K562 (cell line): ENCODE data around the gene PPIC. TPM values are rescaled to one million over a fixed set of nuclear protein-coding genes. Genes with fewer than 3 reads are reported as not detected.

ENCODE experiments used
- ATAC-seq: fragments of 200-7000 bp; cut with Tn5 transposase; 3 replicates; pipeline ENCODE4 v1.9.1; 2020; ENCODE audit warnings: moderate library complexity
- BruUV-seq: library from RNA; stranded (reverse); fragments of 400-500 nt; replicated peaks from 2 replicates; lab custom pipeline; 2021; lab: Mats Ljungman, UMichigan
- CTCF ChIA-PET: fragments of 300-600 bp; formaldehyde crosslinking; extraction: SDS; loops from one replicate; lab custom pipeline; 2021; ENCODE audit warnings: low intra/inter-chr PET ratio; lab: Yijun Ruan, JAX
- POLR2A ChIA-PET: fragments of 300-600, 350-650 bp; sonication (Branson Sonifier 250); formaldehyde crosslinking; extraction: SDS; loops from one replicate; lab custom pipeline; 2021; ENCODE audit warnings: antibody characterized with exemption, inconsistent platforms; lab: Yijun Ruan, JAX
- DNase-seq, 4 experiments: peaks; one replicate each; pipeline versions ENCODE4 v3.0.0 to v3.0.0-alpha.2; 2011 to 2018; ENCODE audit warnings: low spot score in 3 of 4, mixed read lengths in 3 of 4; ENCODE audit errors: extremely low read depth in 1 of 4
- FAIRE-seq: peaks from 2 replicates; lab custom pipeline; 2011; peaks lifted over from hg19 to GRCh38; lab: Jason Lieb, UNC
- H2AFZ ChIP-seq: 2 replicates; pipeline ENCODE4 v1.6.0; 2011; ENCODE audit warnings: low read depth, low read length, control low read depth, inconsistent platforms
- H3K27ac ChIP-seq: fragments of 200-600 bp; 3 replicates; pipeline ENCODE4 v1.8.0; 2011; ENCODE audit warnings: low read depth, mild to moderate bottlenecking, control low read depth, inconsistent platforms, low read length, moderate library complexity, mixed read lengths; ENCODE audit errors: extremely low read depth
- H3K27me3 ChIP-seq, 2 experiments: fragments of 300-600 bp in 1 of 2; 2 replicates in 1 of 2; 3 replicates in 1 of 2; pipeline versions ENCODE4 v1.6.0 to v1.8.0; 2011; ENCODE audit warnings: inconsistent platforms in 2 of 2, low read length in 2 of 2, mild to moderate bottlenecking in 1 of 2, mixed read lengths in 1 of 2, moderate library complexity in 1 of 2; ENCODE audit not compliant: control insufficient read depth in 2 of 2, insufficient read depth in 2 of 2
- H3K36me3 ChIP-seq: fragments of 300-600 bp; 3 replicates; pipeline ENCODE4 v1.8.0; 2011; ENCODE audit warnings: mild to moderate bottlenecking, low read length, inconsistent platforms; ENCODE audit not compliant: control insufficient read depth, insufficient read depth
- H3K4me1 ChIP-seq, 2 experiments: fragments of 200-600 bp in 1 of 2; replicated peaks in 1 of 2; 2 replicates in 1 of 2; 3 replicates in 1 of 2; pipeline versions ENCODE4 v1.5.1 to v1.8.0; 2011; ENCODE audit warnings: inconsistent platforms in 2 of 2, low read length in 2 of 2, mild to moderate bottlenecking in 1 of 2, mixed read lengths in 1 of 2, moderate library complexity in 1 of 2; ENCODE audit not compliant: control insufficient read depth in 2 of 2, insufficient read depth in 2 of 2
- H3K4me2 ChIP-seq: 2 replicates; pipeline ENCODE4 v1.6.1; 2011; ENCODE audit warnings: low read length, control low read depth, inconsistent platforms, mixed read lengths; ENCODE audit not compliant: insufficient read depth
- H3K4me3 ChIP-seq: fragments of 200-600 bp; sonication (generic), shearing (Covaris generic); 2 replicates; pipeline ENCODE4 v1.5.1; 2016; ENCODE audit warnings: control low read depth, inconsistent platforms
- H3K79me2 ChIP-seq: fragments of 200-600 bp; 3 replicates; pipeline ENCODE4 v1.8.0; 2011; ENCODE audit warnings: low read length, inconsistent platforms; ENCODE audit not compliant: control insufficient read depth, insufficient read depth
- H3K9ac ChIP-seq, 2 experiments: 2 replicates each; pipeline versions ENCODE4 v1.6.0 to v1.6.1; 2011; ENCODE audit warnings: low read depth in 2 of 2, low read length in 2 of 2, control low read depth in 1 of 2, inconsistent platforms in 1 of 2, mild to moderate bottlenecking in 1 of 2, mixed read lengths in 1 of 2; ENCODE audit not compliant: insufficient read depth in 1 of 2
- H3K9me1 ChIP-seq: one replicate; pipeline ENCODE4 v1.6.0; 2011; ENCODE audit warnings: inconsistent platforms, mild to moderate bottlenecking, low read length, moderate library complexity; ENCODE audit not compliant: control insufficient read depth, insufficient read depth
- H3K9me3 ChIP-seq: replicated peaks from 2 replicates; pipeline ENCODE4 v1.5.1; 2011; ENCODE audit warnings: low read depth, low read length, inconsistent platforms; ENCODE audit not compliant: control insufficient read depth, insufficient read depth
- H4K20me1 ChIP-seq: replicated peaks from 2 replicates; pipeline ENCODE4 v1.6.1; 2011; ENCODE audit warnings: low read length, inconsistent platforms, mixed read lengths; ENCODE audit not compliant: control insufficient read depth, insufficient read depth
- CEBPG ChIP-seq, 3 experiments: fragments of 200-800 bp in 1 of 3; sonication (Bioruptor generic) in 1 of 3; sonication (generic) in 1 of 3; formaldehyde crosslinking in 1 of 3; IDR thresholded peaks in 2 of 3; conservative IDR thresholded peaks in 1 of 3; 2 replicates each; pipeline versions ENCODE4 v1.6.1 to v1.8.0; 2016 to 2022; ENCODE audit warnings: missing compliant biosample characterization in 2 of 3, missing genetic modification characterization in 2 of 3, mild to moderate bottlenecking in 1 of 3, missing genetic modification reagents in 1 of 3
- CHD2 ChIP-seq: IDR thresholded peaks from 2 replicates; pipeline ENCODE4 v1.6.1; 2011; ENCODE audit warnings: low read depth, low read length
- ESRRB ChIP-seq: fragments of 250-450 bp; sonication (Bioruptor Pico); IDR thresholded peaks from 2 replicates; pipeline ENCODE4 v1.5.0; 2020; ENCODE audit warnings: mild to moderate bottlenecking, moderate library complexity, borderline replicate concordance
- PCBP1 ChIP-seq: fragments of 200-400 bp; formaldehyde crosslinking; IDR thresholded peaks from 2 replicates; pipeline ENCODE4 v1.6.1; 2018; ENCODE audit warnings: mild to moderate bottlenecking, low read depth, low read length; ENCODE audit not compliant: poor library complexity, severe bottlenecking
- TFAP4 ChIP-seq: sonication (generic); formaldehyde crosslinking; IDR thresholded peaks from 2 replicates; pipeline ENCODE4 v1.8.0; 2022; ENCODE audit warnings: missing genetic modification reagents, mild to moderate bottlenecking, moderate library complexity, borderline replicate concordance
- ZBTB17 ChIP-seq: fragments of 450-650 bp; formaldehyde crosslinking; IDR thresholded peaks from 2 replicates; pipeline ENCODE4 v1.4.0; 2020; ENCODE audit warnings: mild to moderate bottlenecking
- ZBTB7A ChIP-seq: IDR thresholded peaks from 2 replicates; pipeline ENCODE4 v1.6.1; 2011; ENCODE audit warnings: low read depth, mild to moderate bottlenecking, low read length, moderate library complexity, borderline replicate concordance; ENCODE audit not compliant: control insufficient read depth
- ZNF224 ChIP-seq: sonication (generic); formaldehyde crosslinking; IDR thresholded peaks from 2 replicates; pipeline ENCODE4 v1.8.0; 2022; ENCODE audit warnings: mild to moderate bottlenecking, missing genetic modification reagents
- ZNF318 ChIP-seq, 2 experiments: fragments of 450-650 bp; IDR thresholded peaks; 2 replicates each; pipeline ENCODE4 v1.6.1; 2016; ENCODE audit warnings: mild to moderate bottlenecking in 2 of 2, borderline replicate concordance in 1 of 2, low read depth in 1 of 2, moderate library complexity in 1 of 2
- ZNF586 ChIP-seq: fragments of 450-650 bp; formaldehyde crosslinking; conservative IDR thresholded peaks from 2 replicates; pipeline ENCODE4 v1.4.0; 2020; ENCODE audit warnings: mild to moderate bottlenecking, moderate library complexity
- WGBS: fragments of 100-300 bp; shearing (Covaris generic); methylation state at CpG from one replicate; pipeline ENCODE4 v1.1.6; 2016; ENCODE audit warnings: low coverage, mixed read lengths; ENCODE audit not compliant: insufficient coverage; ENCODE audit errors: missing lambda C conversion rate; 5-methylcytosine and 5-hydroxymethylcytosine counted together
- in situ Hi-C: fragments of 300-500 bp; cut with MboI; formaldehyde crosslinking; loops from 4 replicates; pipeline ENCODE4 v1.15.0; 2018; ENCODE audit warnings: inconsistent platforms, mixed read lengths
- intact Hi-C: fragments of 100-400 bp; cut with micrococcal nuclease; formaldehyde crosslinking; loops from 2 replicates; pipeline ENCODE4 v1.14.2; 2022
- polyA plus RNA-seq, 8 experiments: library from polyadenylated mRNA; depleted of rRNA in 4 of 8; stranded (reverse) in 5 of 8; unstranded in 3 of 8; fragments of >200 nt; fragmentation: Nextera tagmentation in 2 of 8; fragmentation: Illumina TruSeq in 1 of 8; extraction: Ambion mirVana in 2 of 8; extraction: Trizol in 1 of 8; gene quantifications; 2 replicates each; pipeline versions ENCODE4 v1.2.1 to v1.2.3, GENCODE V29; 2011 to 2014; ENCODE audit warnings: inconsistent platforms in 1 of 8, missing spikeins in 1 of 8
- total RNA-seq, 7 experiments: library from RNA; depleted of rRNA in 6 of 7; stranded (reverse); fragments of >200 nt in 6 of 7; fragmentation: Illumina TruSeq in 2 of 7; extraction: Trizol in 2 of 7; gene quantifications; 2 replicates each; pipeline versions ENCODE4 v1.2.1 to v1.2.3, GENCODE V29; 2011 to 2021; ENCODE audit warnings: low replicate concordance in 1 of 7
- TF ChIP-seq, protein P1 (sequence below): fragments of 250-450 bp; sonication (Bioruptor Pico); IDR thresholded peaks from 2 replicates; pipeline ENCODE4 v1.9.0; 2021; ENCODE audit warnings: mild to moderate bottlenecking

The PPIC gene
- total and polyA plus RNA-seq, 9 of the 15 experiments (the other 6 are each of a cell fraction or from before 2014, with no cell fraction given), result 1.3 to 4.5 (median 2.8) TPM

- no peak for TF ChIP-seq ZNF318 (IDR thresholded peaks at IDR 0.05; ENCODE audit: borderline replicate concordance in 1 of 2, low read depth in 1 of 2)
Measured at GRCh38 chr5:122984425-122984824, 52.1 kb downstream of the PPIC start (continued).

DNA sequence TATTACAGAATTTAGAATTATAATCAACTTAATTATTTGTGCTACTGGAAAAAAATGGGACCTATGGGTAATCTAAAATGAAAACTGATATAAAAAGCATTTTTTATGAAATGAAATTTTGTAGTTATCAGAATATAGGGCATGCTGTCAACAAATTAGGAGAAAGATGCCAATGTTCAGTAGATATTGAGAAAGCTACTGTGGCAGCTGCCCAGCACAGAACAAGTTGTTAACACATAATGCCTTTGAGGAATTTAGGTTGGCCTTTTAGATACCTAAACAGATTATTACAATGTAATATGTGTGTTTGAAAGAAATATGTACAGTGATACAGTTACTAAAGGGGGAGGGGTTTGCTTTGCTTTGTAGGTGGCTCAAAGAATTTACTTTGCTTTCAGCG, 54.1 kb downstream of the PPIC start:
- H3K27ac ChIP-seq, result no peak overlapping the region
- intact Hi-C loops, result no loop called here
- H3K9ac ChIP-seq, result no peak overlapping the region
- TF ChIP-seq ZBTB17 (no peak), TFAP4 (no peak), ZNF586 (no peak), CEBPG (CRISPR knock-in tag; IDR thresholded peaks at IDR 0.05) (no peak), CEBPG (tag; conservative IDR thresholded peaks at IDR 0.05 in 1 of 2, IDR thresholded peaks at IDR 0.05 in 1 of 2) (no peak), ZBTB7A (no peak), ZNF224 (CRISPR knock-in tag) (no peak), ESRRB (CRISPR knock-in tag) (no peak), PCBP1 (no peak), CHD2 (no peak)
- TF ChIP-seq, protein P1, sequence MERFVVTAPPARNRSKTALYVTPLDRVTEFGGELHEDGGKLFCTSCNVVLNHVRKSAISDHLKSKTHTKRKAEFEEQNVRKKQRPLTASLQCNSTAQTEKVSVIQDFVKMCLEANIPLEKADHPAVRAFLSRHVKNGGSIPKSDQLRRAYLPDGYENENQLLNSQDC (CRISPR knock-in tag), result no peak

More for the DNA sequence above, 54.1 kb downstream of the PPIC start:
- Histone ChIP-seq H2AFZ (no peak overlapping the region), H3K4me1 (no peaks in the 10 kb centered on the region), H3K9me1 (no peaks in the 10 kb centered on the region), H3K4me2 (no peak overlapping the region), H3K36me3 (no peaks in the 10 kb centered on the region), H3K27me3 (peaks cover 6 to 14% of the 10 kb centered on the region in 2 experiments; a peak in 4 of 5 replicates), H4K20me1 (no peaks in the 10 kb centered on the region), H3K4me3 (no peak overlapping the region), H3K9me3 (no peaks in the 10 kb centered on the region), H3K79me2 (no peaks in the 10 kb centered on the region)
- DNase-seq, result no peak
- BruUV-seq, result no TSS peak
- in situ Hi-C loops, result no loop called here
- WGBS, result 0% methylated on average over 1 of the region's 1 CpG
- ChIA-PET POLR2A (no interaction called here), CTCF (no interaction called here)
- ATAC-seq, result no peak
- no peak for FAIRE-seq
